Measurements from ENCODE around the gene KRTAP12-2. TPM values are rescaled to one million over a fixed set of nuclear protein-coding genes. Genes with fewer than 3 reads are reported as not detected.

The KRTAP12-2 gene
- total RNA-seq, 4 donors from 2014 or later, result not detected

- intact Hi-C loops (cut with DNase I), result no loop called here
- Histone ChIP-seq H3K27me3 (peaks cover 0 to 34% (median 0%) of the 10 kb centered on the region in 4 donors), H3K27ac (no peak overlapping the region), H3K9me3 (peaks cover 0 to 8% (median 0%) of the 10 kb centered on the region in 3 donors), H3K36me3 (no peaks in the 10 kb centered on the region), H3K4me3 (no peak overlapping the region), H3K4me1 (no peaks in the 10 kb centered on the region)
- 40 to 46% methylated on average over 8 to 10 of the region's 11 CpGs for WGBS, 2 donors
- DNase-seq, result no peak
- TF ChIP-seq POLR2A (IDR thresholded peaks at IDR 0.05) (no peak), CTCF (IDR thresholded peaks at IDR 0.05) (no peak)
Measured at GRCh38 chr21:44658913-44659595, 7.7 kb downstream of the KRTAP12-2 start.

DNA sequence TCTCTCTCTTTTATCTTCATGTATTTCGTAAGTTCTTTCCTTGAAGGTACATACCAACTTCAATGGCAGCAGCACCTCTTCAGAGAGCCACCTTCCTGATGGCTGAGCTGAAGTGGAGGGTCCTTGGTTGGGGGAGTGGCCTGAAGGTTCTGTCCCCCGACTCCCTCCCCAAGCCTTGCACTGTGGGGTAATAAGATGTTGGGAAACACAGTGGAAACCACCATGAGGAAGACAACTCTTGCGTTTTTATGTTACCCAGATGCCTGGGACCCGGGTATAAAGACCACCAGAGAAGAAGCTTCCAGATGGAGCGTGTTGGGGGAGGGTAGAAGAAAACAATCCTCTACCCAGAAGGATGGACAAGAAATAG is 8.2 kb downstream of the KRTAP12-2 start:
- Histone ChIP-seq H3K4me1 (no peaks in the 10 kb centered on the region), H3K27ac (peak overlapping the region in 1 of 4 donors; percentile 57), H3K9me3 (peaks cover 0 to 8% (median 0%) of the 10 kb centered on the region in 3 donors), H3K36me3 (no peaks in the 10 kb centered on the region), H3K4me3 (no peak overlapping the region), H3K27me3 (peaks cover 0 to 36% (median 0%) of the 10 kb centered on the region in 4 donors)
- TF ChIP-seq CTCF (IDR thresholded peaks at IDR 0.05) (no peak), POLR2A (IDR thresholded peaks at IDR 0.05) (no peak)
- DNase-seq, result no peak
- intact Hi-C loops (cut with DNase I), result no loop called here
- WGBS, 2 donors, result 82 to 85% methylated on average over 1 to 5 of the region's 5 CpGs

- whole genome bisulfite sequencing, 2 donors, result 72 to 81% methylated on average over 23 to 26 of the region's 26 CpGs
- H3K9me3 ChIP-seq, result peaks cover 0 to 8% (median 0%) of the 10 kb centered on the region in 3 donors
- DNase-seq, result no peak
- peak within 1 kb of the TSS in 1 of 4 donors; percentile 21 for H3K4me3 ChIP-seq
- intact Hi-C loops (cut with DNase I), result no loop called here
- no peaks in the 10 kb centered on the region for H3K4me1 ChIP-seq
- peaks cover 0 to 39% (median 0%) of the 10 kb centered on the region in 4 donors for H3K27me3 ChIP-seq
- peak within 1 kb of the TSS in 1 of 4 donors; percentile 57 for H3K27ac ChIP-seq
- H3K36me3 ChIP-seq, result no peaks in the 10 kb centered on the region
- TF ChIP-seq CTCF (IDR thresholded peaks at IDR 0.05), result no peak
- no peak for TF ChIP-seq POLR2A (IDR thresholded peaks at IDR 0.05)
Measured at GRCh38 chr21:44657635-44658540, 8.8 kb downstream of the KRTAP12-2 start, which contains the start of gene KRTAP12-3. Gene KRTAP12-3 (plus strand): TSS chr21:44657932. CDS start chr21:44657980, 48 bp downstream.

DNA sequence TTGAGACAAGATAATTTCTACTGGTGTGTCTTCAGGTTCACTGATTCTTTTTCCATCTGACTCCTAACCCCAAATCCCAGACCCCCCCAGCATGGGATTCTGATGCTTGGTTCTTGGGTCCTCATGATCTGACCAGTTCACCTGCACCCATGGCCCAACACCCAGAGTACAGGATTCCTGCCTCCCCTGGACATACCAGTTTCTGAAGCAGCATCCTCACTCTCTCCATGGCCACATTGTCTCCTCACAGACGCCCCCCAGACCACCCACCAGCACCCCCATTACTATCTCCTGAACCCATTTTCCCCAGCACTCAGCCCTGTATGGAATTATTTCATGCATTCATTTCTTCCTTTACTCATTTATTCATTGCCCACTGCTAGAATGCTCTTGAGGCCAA is 9.9 kb downstream of the KRTAP12-2 start:
- intact Hi-C loops (cut with DNase I), result no loop called here
- H3K27ac ChIP-seq, result peak overlapping the region in 1 of 4 donors; percentile 31
- TF ChIP-seq POLR2A (IDR thresholded peaks at IDR 0.05) (no peak), CTCF (IDR thresholded peaks at IDR 0.05) (no peak)

More for the DNA sequence above, 9.9 kb downstream of the KRTAP12-2 start:
- Histone ChIP-seq H3K4me1 (no peaks in the 10 kb centered on the region), H3K27me3 (peaks cover 0 to 39% (median 0%) of the 10 kb centered on the region in 4 donors), H3K9me3 (peaks cover 0 to 8% (median 0%) of the 10 kb centered on the region in 3 donors), H3K36me3 (no peaks in the 10 kb centered on the region), H3K4me3 (no peak overlapping the region)
- 25 to 53% methylated on average over 1 of the region's 1 CpG for whole genome bisulfite sequencing, 2 donors
- no peak for DNase-seq

Measured in esophagus squamous epithelium (tissue), 5 donors.